ENCODE measurements around the gene XYLT1. TPM values are rescaled to one million over a fixed set of nuclear protein-coding genes. Genes with fewer than 3 reads are reported as not detected.

Gene XYLT1
- total RNA-seq, 2 experiments from 2014 or later: 53.6 to 56.7 TPM

DNA sequence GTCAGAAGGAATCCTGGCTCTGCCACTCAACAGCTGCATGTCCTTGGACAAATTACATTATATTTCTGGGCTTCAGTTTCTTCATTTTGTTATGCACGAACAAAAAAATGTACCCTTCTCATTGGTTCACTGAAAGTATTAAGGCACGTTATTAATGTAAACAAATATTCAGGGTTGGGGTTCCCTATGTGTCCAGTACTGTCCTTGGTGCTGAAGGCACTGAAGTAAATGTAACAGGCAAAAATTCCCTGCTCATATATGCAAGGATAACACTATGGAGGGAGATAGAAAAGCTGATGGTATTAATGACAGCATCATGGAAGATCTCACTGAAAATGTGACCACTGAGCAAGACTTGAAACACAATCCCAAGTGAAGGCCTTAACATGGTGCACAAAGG lies 386.6 kb downstream of the XYLT1 start:
- H3K36me3 Mint-ChIP-seq: no peaks in the 10 kb centered on the region
- H3K4me1 Mint-ChIP-seq: no peaks in the 10 kb centered on the region
- DNase-seq (no peak), ATAC-seq (ENCODE audit: low read depth) (no peak)
- POLR2A ChIA-PET: no interaction called here
- H3K27ac Mint-ChIP-seq: no peak overlapping the region
- H3K27me3 Mint-ChIP-seq: peaks cover 6% of the 10 kb centered on the region
- no peak overlapping the region for H3K4me3 Mint-ChIP-seq
- peaks cover 1% of the 10 kb centered on the region for H3K9me3 Mint-ChIP-seq

DNA sequence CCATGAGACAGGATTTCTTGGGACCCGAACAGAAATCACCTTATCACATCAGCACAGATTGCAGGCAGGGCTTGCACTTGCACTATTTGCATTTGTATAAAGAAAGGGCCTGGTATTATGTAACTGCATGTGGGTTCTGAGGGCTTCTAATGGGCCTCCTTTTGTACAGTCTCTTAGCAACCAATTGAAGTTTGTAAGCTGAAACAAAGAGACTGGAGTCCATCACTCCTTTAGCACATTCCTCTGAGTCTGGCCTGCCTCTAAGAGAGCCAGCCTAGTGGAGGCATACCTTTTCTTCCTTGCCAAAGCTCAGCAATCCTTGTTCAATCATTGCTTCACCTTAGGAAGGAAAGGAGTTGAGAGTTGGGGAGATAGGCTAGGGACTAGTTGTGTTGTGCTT lies 387.1 kb downstream of the XYLT1 start:
- no peak for ATAC-seq (ENCODE audit: low read depth)
- Mint-ChIP-seq H3K36me3 (no peaks in the 10 kb centered on the region), H3K4me1 (no peaks in the 10 kb centered on the region), H3K27ac (no peak overlapping the region), H3K4me3 (no peak overlapping the region), H3K9me3 (peaks cover 1% of the 10 kb centered on the region), H3K27me3 (peaks cover 6% of the 10 kb centered on the region)
- DNase-seq: no peak
- POLR2A ChIA-PET: no interaction called here

DNA sequence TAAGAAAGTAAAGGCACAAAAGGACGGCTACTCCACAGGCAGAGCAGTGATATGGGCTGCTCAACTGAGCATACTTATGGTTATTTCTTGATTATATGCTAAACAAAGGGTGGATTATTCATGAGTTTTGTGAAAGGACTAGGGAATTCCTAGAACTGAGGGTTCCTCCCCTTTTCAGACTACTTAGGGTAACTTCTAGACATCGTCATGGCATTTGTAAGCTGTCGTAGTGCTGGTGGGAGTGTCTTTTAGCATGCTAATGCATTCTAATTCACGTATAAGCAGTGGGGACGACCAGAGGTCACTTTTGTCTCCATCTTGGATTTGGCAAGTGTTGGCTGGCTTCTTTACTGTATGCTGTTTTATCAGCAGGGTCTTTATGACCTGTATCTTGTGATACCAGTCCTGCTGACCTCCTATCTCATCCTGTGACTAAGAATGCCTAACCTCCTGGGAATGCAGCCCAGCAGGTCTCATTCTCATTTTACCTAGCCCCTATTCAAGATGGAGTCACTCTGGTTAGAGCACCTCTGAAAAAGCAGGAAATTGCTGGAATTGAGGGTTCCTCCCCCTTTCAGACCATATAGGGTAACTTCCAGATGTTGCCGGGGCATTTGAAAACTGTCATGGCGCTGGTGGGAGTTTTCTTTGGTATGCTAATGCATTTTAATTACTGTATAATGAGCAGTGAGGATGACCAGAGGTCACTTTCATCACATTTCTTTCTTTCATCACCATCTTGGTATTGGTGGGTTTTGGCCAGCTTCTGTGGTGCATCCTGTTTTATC lies 388.5 kb downstream of the XYLT1 start:
- Mint-ChIP-seq H3K36me3 (no peaks in the 10 kb centered on the region), H3K4me3 (no peak overlapping the region), H3K9me3 (peaks cover 1% of the 10 kb centered on the region), H3K4me1 (no peaks in the 10 kb centered on the region), H3K27me3 (peaks cover 6% of the 10 kb centered on the region), H3K27ac (no peak overlapping the region)
- POLR2A ChIA-PET: no interaction called here
- ATAC-seq (ENCODE audit: low read depth) (no peak), DNase-seq (no peak)

DNA sequence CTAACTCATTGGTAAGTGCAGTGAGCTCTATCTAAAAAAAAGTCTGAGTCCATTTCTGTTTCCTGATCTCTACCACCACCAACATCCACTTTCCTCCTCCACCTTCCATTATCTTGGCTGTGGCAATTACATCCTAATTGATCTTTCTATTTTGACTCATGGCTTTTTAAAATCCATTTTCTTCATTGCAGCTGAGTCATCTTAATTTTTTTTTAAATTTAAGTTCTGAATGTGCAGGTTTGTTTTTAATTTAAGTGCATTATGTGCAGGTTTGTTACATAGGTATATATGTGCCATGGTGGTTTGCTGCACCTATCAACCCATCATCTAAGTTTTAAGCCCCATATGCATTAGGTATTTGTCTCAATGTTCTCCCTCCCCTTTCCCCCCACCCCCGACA lies 390.7 kb downstream of the XYLT1 start:
- no peak overlapping the region for H3K27ac Mint-ChIP-seq
- H3K36me3 Mint-ChIP-seq: no peaks in the 10 kb centered on the region
- DNase-seq: no peak
- no peaks in the 10 kb centered on the region for H3K9me3 Mint-ChIP-seq
- H3K4me1 Mint-ChIP-seq: no peaks in the 10 kb centered on the region
- peaks cover 6% of the 10 kb centered on the region for H3K27me3 Mint-ChIP-seq
- POLR2A ChIA-PET: no interaction called here
- ATAC-seq (ENCODE audit: low read depth): no peak
- no peak overlapping the region for H3K4me3 Mint-ChIP-seq

DNA sequence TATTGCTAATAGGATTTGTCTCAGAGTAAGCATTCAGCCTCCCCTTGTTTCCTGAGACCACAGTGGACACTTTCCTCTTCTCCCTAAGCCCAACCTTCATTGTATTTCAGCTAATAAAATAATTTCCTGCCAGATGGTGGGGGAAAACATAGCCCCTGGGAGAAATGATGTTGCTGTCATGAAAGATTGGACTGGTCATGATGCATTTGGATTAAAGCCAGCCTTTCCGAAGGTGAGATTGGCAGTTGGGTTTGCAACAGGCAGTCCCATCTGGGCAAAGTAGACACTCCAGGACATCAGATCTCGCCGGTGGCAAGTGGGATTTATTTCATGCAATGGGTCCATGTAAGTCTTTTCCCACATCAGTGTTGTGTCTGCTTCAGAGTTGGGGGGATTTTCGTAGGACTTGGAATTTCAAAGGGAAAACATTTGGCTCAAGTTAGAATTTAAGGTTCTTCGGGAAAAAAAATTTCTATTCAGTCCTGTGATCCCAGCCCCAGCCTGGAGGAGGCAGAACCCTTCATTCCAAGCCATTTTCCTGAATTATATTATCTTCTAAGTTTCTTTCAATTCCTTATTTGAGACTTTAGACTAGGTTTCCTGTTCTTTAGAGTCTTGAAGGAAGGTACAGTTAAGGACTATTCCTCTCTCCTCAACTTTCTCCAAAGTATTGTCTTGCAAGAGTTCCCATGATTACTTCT lies 391.7 kb downstream of the XYLT1 start:
- POLR2A ChIA-PET: no interaction called here
- ATAC-seq (ENCODE audit: low read depth) (no peak), DNase-seq (no peak)
- peaks cover 6% of the 10 kb centered on the region for H3K27me3 Mint-ChIP-seq
- H3K4me3 Mint-ChIP-seq: no peak overlapping the region
- no peaks in the 10 kb centered on the region for H3K36me3 Mint-ChIP-seq
- no peak overlapping the region for H3K27ac Mint-ChIP-seq
- H3K4me1 Mint-ChIP-seq: no peaks in the 10 kb centered on the region
- no peaks in the 10 kb centered on the region for H3K9me3 Mint-ChIP-seq

DNA sequence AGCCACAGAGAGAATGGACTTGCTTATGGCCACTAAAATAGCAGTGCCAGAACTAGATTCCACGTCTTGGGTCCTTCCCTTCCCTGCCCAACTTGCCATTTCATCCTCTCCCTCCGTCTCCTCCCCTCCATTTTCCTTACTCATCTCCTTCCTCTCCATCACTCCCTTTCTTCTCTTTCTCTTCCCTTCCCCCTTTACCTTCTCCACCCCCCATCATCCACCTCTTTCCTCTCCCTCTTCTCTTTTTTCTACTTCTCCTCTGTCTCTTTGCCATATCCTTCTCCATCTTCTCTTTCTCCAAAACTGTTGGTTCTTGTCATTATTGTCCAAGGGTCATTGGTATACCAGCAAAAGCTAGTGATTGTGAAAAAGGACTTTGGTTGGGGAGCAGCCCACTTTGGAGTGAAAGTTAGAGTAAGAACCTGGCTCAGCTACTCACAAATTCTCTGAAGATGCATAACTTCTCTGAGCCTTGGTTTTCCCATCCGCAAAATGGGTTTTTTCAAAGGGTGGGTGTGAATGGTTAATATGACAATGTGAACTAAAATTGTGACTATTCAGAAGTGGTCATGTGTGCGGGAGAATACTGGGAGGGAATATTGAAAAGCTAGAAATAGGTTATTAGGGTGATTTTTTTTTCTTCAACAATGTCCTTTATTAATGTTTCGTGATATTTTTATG lies 393.8 kb downstream of the XYLT1 start:
- H3K4me1 Mint-ChIP-seq: no peaks in the 10 kb centered on the region
- no peak for DNase-seq
- H3K4me3 Mint-ChIP-seq: no peak overlapping the region
- H3K27ac Mint-ChIP-seq: no peak overlapping the region
- POLR2A ChIA-PET: no interaction called here
- ATAC-seq (ENCODE audit: low read depth): no peak
- peaks cover 8% of the 10 kb centered on the region for H3K27me3 Mint-ChIP-seq
- no peaks in the 10 kb centered on the region for H3K36me3 Mint-ChIP-seq
- H3K9me3 Mint-ChIP-seq: no peaks in the 10 kb centered on the region

DNA sequence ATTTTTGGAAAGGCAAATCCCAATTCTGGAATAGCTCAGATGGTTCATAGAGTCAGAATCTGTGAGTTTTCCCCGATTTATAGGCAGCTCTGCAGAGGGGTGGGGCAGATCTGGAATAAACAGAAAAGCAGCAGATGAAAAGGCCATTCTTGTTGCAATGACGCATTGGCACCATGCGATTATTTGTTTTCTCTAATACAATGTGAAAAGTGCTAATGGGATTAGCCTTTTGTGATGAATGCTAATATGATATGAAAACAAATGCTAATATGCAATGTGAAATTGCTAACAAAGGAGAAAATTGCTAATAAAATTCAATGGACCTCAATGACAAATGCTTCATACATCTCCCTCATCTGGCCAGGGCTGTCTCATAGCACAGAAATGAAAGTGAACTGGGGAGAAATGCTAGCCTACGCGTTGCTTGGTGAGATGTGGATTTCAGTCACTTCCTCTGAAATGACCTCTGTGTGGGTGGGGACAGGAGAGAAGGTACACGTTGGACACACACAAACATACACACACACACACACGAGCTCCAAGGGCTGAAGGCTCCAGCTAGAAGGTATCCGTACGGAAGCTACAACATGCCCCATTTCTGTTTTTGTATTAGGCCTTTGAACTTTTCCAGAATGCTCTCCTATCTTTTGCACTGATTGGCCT lies 394.5 kb downstream of the XYLT1 start:
- no peaks in the 10 kb centered on the region for H3K36me3 Mint-ChIP-seq
- DNase-seq: no peak
- no peak overlapping the region for H3K27ac Mint-ChIP-seq
- H3K4me3 Mint-ChIP-seq: no peak overlapping the region
- POLR2A ChIA-PET: no interaction called here
- H3K4me1 Mint-ChIP-seq: peaks cover under 1% of the 10 kb centered on the region
- peaks cover 8% of the 10 kb centered on the region for H3K27me3 Mint-ChIP-seq
- no peaks in the 10 kb centered on the region for H3K9me3 Mint-ChIP-seq
- no peak for ATAC-seq (ENCODE audit: low read depth)

DNA sequence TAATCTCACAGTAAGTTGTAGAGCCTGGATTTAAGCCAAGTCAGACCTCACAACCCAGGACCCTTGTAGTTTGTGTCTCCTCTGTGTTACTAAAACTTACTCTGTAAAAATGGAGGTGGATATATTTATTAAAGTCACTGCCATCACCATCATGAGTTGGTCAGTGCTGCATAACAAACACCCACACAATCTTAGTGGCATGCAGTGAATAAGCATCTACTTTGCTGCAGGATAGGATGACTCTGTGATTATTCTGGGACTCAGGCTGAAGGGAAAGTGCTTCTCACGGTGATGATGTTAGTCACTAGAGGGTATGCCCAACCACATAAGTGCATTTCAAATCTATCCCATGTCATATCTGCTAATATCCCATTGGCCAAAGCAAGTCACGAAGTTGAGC lies 398.7 kb downstream of the XYLT1 start:
- Mint-ChIP-seq H3K27ac (no peak overlapping the region), H3K4me3 (no peak overlapping the region)

DNA sequence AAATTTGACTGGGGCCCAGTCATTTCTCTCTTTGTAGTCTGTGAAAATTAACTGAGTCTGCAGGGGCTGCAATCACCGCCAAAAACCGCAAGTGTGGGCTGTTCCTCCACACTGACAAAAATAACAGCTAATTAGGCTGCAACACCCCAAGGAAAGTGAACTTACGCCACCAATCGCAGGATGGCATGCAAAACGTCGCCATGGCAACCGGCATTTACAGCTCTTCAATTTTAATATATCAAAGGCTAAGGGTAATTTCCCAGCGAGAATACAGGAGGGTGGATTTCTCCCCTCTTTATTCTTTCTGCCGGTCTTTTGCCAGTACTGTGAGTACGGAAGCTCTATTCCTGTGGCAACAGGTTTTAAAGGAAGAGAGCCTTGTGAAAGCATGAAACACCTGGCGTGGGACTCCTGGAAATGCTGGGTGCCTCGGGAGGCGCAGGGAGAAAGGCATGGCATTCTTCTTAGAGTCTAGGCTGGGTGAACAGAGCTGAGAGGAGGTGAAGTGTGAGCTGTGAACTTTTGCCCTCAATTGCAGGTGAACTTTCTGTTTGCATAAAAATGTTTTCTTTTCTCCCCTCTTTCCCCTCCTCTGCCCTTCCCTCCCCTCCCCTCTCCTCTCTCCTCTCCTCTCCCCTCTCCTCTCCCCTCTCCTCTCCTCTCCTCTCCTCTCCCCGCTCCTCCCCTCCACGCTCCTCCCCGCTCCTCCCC lies 399.7 kb downstream of the XYLT1 start:
- POLR2A ChIA-PET: no interaction called here
- peaks cover 4% of the 10 kb centered on the region for H3K27me3 Mint-ChIP-seq
- H3K4me3 Mint-ChIP-seq: peak overlapping the region; percentile 47
- H3K36me3 Mint-ChIP-seq: no peaks in the 10 kb centered on the region
- peak; percentile 52 for ATAC-seq (ENCODE audit: low read depth)
- peaks cover 5% of the 10 kb centered on the region for H3K4me1 Mint-ChIP-seq
- peak; percentile 32 for DNase-seq
- H3K27ac Mint-ChIP-seq: no peak overlapping the region
- no peaks in the 10 kb centered on the region for H3K9me3 Mint-ChIP-seq

More for the DNA sequence above, 398.7 kb downstream of the XYLT1 start:
- H3K9me3 Mint-ChIP-seq: no peaks in the 10 kb centered on the region
- H3K36me3 Mint-ChIP-seq: no peaks in the 10 kb centered on the region
- DNase-seq: no peak
- H3K4me1 Mint-ChIP-seq: peaks cover 5% of the 10 kb centered on the region
- POLR2A ChIA-PET: no interaction called here
- no peak for ATAC-seq (ENCODE audit: low read depth)
- peaks cover 4% of the 10 kb centered on the region for H3K27me3 Mint-ChIP-seq

DNA sequence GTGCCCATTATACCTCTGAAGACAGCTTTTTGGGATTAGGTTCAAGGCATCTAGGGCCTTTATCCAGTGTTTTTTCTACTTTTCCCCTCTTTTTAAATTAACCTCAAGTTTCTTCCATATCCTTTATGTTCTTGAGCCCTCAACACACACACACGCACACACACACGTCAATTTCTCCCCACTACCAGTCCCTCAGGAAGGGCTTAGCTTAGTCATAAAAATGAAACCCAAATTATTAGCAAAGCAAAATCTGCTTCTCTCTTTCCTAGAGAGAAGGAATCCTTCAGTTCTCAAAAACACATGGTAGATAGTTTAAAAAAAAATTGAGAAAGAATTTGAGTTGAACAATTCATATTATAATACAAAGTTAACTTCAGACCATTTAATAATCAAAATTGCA lies 401.1 kb downstream of the XYLT1 start:
- H3K4me3 Mint-ChIP-seq: no peak overlapping the region
- peaks cover 4% of the 10 kb centered on the region for H3K27me3 Mint-ChIP-seq
- POLR2A ChIA-PET: no interaction called here

DNA sequence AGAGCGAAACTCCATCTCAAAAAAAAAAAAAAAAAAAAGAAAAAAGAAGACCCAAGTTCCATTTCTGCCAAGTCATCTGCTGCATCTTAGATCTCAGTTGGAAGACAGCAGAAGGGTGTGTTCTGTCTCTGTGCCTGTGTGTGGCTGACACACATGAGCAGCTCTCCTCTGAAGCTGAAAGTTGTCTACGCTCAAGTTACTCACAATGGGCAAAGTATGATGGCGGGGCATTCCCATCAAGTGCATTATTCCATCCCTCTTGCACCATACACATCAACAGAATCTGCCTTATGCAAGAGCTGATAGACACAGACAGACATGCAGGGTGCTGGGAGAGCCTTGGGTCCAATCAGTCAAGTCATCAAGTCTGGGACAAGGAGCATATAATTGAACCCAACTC lies 402.2 kb downstream of the XYLT1 start:
- no peak for DNase-seq
- ATAC-seq (ENCODE audit: low read depth): no peak
- H3K4me3 Mint-ChIP-seq: no peak overlapping the region
- POLR2A ChIA-PET: no interaction called here
- H3K27me3 Mint-ChIP-seq: peaks cover 4% of the 10 kb centered on the region
- H3K4me1 Mint-ChIP-seq: peaks cover 5% of the 10 kb centered on the region
- H3K27ac Mint-ChIP-seq: no peak overlapping the region
- H3K9me3 Mint-ChIP-seq: no peaks in the 10 kb centered on the region
- H3K36me3 Mint-ChIP-seq: no peaks in the 10 kb centered on the region

More for the DNA sequence above, 401.1 kb downstream of the XYLT1 start:
- Mint-ChIP-seq H3K9me3 (no peaks in the 10 kb centered on the region), H3K27ac (no peak overlapping the region), H3K36me3 (no peaks in the 10 kb centered on the region), H3K4me1 (peaks cover 5% of the 10 kb centered on the region)
- DNase-seq (no peak), ATAC-seq (ENCODE audit: low read depth) (no peak)

DNA sequence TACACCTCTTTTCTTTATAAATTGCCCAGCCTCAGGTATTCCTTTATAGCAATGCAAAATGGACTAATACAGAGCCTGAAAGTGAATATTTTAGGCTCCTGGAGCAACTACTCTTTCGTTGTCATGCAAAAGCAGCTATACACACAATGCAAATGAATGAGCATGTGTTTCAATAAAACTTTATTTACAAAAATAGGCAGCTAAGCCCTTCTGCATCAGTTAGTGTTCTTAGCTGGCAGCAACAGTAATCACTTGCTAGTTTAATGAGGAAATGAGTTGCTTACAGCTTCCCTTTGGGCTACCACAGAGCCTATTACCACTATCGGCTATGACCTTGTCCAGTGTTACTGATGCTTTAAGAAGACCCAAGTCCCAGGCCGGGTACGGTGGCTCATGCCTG lies 402.9 kb downstream of the XYLT1 start:
- DNase-seq (no peak), ATAC-seq (ENCODE audit: low read depth) (no peak)
- Mint-ChIP-seq H3K36me3 (no peaks in the 10 kb centered on the region), H3K27me3 (peaks cover 2% of the 10 kb centered on the region), H3K27ac (no peak overlapping the region), H3K4me1 (peaks cover 5% of the 10 kb centered on the region), H3K9me3 (no peaks in the 10 kb centered on the region), H3K4me3 (no peak overlapping the region)
- POLR2A ChIA-PET: no interaction called here
